Brain microvascular endothelial cell (primary cell): ENCODE results near the gene CDR2L.
"Not testable (repeated sequence)": the region's sequence is repeated elsewhere in the genome, so short reads cannot be mapped to it uniquely, and the experiment has no call there.

Source experiments
- DNase-seq: peaks from one replicate; pipeline ENCODE4 v3.0.0-alpha.2; 2020
- H3K27ac ChIP-seq: fragments of 250-450 bp; sonication (Bioruptor Pico); 2 replicates; pipeline ENCODE4 v1.5.1; 2020; ENCODE audit warnings: mild to moderate bottlenecking, moderate library complexity
- H3K27me3 ChIP-seq: fragments of 250-450 bp; sonication (Bioruptor Pico); replicated peaks from 2 replicates; pipeline ENCODE4 v1.5.1; 2020; ENCODE audit warnings: mild to moderate bottlenecking
- H3K36me3 ChIP-seq: fragments of 250-450 bp; sonication (Bioruptor Pico); replicated peaks from 2 replicates; pipeline ENCODE4 v1.5.1; 2020; ENCODE audit warnings: mild to moderate bottlenecking
- H3K4me3 ChIP-seq: 2 replicates; pipeline ENCODE4 v1.5.1; 2011; ENCODE audit warnings: low read depth, mild to moderate bottlenecking, control low read depth, low read length, moderate library complexity
- in situ Hi-C: cut with HindIII; loops from 2 replicates; pipeline ENCODE4 v1.10.0; 2017; ENCODE audit warnings: low sequenced_read_pairs, low pct_ligation_motif_present
- TF ChIP-seq, protein P1 (sequence below): IDR thresholded peaks from 2 replicates; pipeline ENCODE4 v1.5.1; 2011; ENCODE audit warnings: low read depth, mild to moderate bottlenecking, moderate library complexity, low read length, control low read depth, inconsistent platforms; ENCODE audit errors: missing control alignments

Gene CDR2L

DNA sequence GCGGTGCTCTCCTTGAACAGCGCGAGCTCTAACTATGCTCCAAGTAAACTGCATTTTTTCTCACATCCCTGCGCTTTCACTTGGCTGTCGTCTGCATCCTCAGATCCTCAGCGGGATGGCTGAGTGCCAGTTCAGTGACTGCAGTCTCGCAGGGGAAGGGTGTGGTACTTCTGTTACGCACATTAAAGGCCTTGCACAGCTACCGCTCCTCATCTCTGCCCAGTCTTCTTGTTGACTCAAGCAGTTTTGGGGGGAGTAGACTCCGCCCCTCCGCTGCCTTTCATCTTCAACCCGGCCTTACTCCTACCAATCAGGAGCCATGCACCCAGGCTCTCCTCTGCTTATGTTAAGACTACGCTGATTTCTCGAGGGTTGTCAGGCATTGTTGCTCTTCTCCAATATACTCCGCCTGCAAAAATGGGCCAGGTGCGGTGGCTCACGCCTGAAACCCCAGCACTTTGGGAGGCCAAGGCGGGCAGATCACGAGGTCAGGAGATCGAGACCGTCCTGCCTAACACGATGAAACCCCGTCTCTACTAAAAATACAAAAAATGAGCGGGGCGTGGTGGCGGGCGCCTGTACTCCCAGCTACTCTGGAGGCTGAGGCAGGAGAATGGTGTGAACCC, 49.3 kb downstream of the CDR2L start:
- H3K27me3 ChIP-seq: no peaks in the 10 kb centered on the region
- no peak overlapping the region for H3K27ac ChIP-seq
- in situ Hi-C loops: no loop called here
- no peak for DNase-seq
- H3K36me3 ChIP-seq: peaks cover 27% of the 10 kb centered on the region
- no peak overlapping the region for H3K4me3 ChIP-seq
- TF ChIP-seq, protein P1, sequence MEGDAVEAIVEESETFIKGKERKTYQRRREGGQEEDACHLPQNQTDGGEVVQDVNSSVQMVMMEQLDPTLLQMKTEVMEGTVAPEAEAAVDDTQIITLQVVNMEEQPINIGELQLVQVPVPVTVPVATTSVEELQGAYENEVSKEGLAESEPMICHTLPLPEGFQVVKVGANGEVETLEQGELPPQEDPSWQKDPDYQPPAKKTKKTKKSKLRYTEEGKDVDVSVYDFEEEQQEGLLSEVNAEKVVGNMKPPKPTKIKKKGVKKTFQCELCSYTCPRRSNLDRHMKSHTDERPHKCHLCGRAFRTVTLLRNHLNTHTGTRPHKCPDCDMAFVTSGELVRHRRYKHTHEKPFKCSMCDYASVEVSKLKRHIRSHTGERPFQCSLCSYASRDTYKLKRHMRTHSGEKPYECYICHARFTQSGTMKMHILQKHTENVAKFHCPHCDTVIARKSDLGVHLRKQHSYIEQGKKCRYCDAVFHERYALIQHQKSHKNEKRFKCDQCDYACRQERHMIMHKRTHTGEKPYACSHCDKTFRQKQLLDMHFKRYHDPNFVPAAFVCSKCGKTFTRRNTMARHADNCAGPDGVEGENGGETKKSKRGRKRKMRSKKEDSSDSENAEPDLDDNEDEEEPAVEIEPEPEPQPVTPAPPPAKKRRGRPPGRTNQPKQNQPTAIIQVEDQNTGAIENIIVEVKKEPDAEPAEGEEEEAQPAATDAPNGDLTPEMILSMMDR: no peak

DNA sequence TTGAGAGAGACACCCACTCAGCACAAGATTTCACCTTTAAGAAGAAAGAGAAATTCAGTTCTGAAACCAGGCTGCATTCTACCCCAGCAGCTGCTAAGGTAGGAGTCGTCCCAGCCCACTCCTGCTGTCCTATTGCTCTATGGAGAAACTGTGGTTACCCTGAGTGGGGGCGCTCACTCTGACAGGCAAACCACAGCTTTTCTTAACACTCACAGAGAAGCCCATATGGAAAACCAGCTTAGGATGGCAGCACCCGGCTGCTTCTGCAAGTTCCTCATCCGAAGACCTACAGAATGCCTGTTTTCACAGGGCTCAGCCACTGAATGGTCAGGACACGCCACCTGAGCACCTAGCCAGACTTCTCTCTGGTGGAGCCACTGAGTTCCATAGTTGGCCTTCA, 51.8 kb downstream of the CDR2L start:
- Histone ChIP-seq H3K27ac (no peak overlapping the region), H3K27me3 (no peaks in the 10 kb centered on the region), H3K4me3 (no peak overlapping the region), H3K36me3 (peaks cover 33% of the 10 kb centered on the region)
- TF ChIP-seq, protein P1: no peak
- no peak for DNase-seq
- in situ Hi-C loops: no loop called here

DNA sequence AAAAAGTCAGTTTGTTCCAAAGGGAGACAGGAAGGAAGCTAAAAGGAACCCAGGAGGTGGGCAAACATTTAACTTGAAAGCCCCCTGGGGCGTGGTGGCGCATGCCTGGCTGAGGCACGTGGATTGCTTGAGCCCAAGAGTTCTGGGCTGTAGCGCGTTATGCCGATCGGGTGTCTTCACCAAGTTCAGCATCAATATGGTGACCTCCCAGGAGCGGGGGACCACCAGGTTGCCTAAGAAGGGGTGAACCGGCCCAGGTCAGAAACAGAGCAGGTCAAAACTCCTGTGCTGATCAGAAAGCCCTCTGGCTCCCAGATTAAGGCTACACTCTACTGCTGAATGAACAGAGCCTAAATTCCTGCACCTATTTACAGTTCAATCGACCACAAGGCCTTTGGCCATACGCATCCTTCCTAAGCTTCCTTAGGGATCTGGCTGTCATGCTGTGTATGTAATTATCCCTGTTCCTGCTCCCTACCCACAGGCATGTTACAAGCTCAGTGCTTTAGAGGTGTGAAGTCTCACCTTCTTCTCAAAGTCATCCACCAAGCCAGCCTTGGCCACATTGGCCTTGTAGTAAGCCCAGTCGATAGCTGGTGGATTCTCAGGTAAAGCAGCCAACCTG, 54.3 kb downstream of the CDR2L start:
- no peak for DNase-seq
- H3K27ac ChIP-seq: no peak overlapping the region

DNA sequence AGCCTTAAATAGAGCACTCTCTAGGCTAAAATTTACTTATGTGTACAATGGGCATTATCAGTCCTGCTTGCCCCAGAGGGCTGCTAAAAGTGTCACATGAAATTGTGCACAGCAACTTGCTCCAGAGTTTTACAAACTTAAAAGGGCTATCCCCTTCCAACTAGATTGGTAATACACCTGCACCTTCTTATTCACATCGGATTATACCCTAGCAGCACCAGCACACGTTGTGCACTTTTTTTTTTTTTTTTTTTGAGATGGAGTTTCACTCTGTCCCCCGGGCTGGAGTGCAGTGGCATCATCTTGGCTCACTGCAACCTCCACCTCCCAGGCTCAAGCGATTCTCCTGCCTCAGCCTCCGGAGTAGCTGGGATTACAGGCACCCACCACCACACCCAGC, 56.4 kb downstream of the CDR2L start:
- peaks cover 28% of the 10 kb centered on the region for H3K36me3 ChIP-seq
- DNase-seq, H3K27me3 ChIP-seq, H3K4me3 ChIP-seq, H3K27ac ChIP-seq, in situ Hi-C loops: not testable (repeated sequence)

More for the DNA sequence above, 54.3 kb downstream of the CDR2L start:
- peaks cover 33% of the 10 kb centered on the region for H3K36me3 ChIP-seq
- H3K27me3 ChIP-seq: no peaks in the 10 kb centered on the region
- in situ Hi-C loops: no loop called here
- H3K4me3 ChIP-seq: no peak overlapping the region
- TF ChIP-seq, protein P1: no peak

DNA sequence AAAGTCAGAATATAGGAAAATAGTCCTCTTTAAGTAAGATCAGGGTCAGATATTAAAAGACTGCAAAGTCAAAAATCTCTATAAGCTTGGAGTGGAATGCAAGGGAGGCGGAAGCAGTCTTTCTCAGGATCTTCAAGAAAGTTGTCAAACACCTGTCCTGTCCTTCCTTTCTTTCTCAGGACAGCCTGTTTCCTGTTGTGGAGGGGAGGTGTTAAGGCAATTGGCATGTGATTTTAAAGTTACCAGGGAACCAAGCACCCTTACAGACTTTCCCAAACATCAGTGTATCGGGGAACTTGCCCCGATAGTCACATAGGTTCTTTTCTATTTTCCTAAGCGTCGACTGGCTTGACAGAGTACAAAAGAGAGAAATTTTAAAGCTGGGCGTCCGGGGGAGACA, 57.3 kb downstream of the CDR2L start:
- DNase-seq: no peak
- in situ Hi-C loops: no loop called here
- Histone ChIP-seq H3K27ac (no peak overlapping the region), H3K36me3 (peaks cover 21% of the 10 kb centered on the region), H3K27me3 (no peaks in the 10 kb centered on the region), H3K4me3 (no peak overlapping the region)
- TF ChIP-seq, protein P1: no peak

DNA sequence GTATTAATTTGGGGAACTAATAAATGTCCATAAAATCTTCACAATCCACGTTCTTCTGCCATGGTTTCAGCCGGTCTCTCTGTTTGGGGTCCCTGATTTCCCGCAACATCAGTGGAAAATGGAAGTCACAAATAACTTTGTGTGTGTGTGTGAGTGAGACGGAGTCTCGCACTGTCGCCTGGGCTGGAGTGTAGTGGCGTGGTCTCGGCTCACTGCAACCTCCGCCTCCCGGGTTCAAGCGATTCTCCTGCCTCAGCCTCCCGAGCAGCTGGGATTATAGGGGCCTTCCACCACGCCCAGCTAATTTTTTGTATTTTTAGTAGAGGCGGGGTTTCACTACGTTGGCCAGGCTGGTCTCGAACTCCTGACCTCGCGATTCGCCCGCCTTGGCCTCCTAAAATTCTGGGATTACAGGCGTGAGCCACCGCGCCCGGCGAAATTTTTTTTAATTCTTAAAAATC, 58.5 kb downstream of the CDR2L start:
- Histone ChIP-seq H3K4me3 (peak overlapping the region; percentile 97), H3K27ac (peak overlapping the region; percentile 84), H3K36me3 (peaks cover 12% of the 10 kb centered on the region)
- DNase-seq, H3K27me3 ChIP-seq, in situ Hi-C loops: not testable (repeated sequence)
